HepG2 (cell line): Measurements from ENCODE around the gene MYBPC2. TPM values are rescaled to one million over a fixed set of nuclear protein-coding genes. Genes with fewer than 3 reads are reported as not detected.

Experiments
- ZNF407 ChIP-seq: sonication (generic); formaldehyde crosslinking; IDR thresholded peaks from one replicate; pipeline ENCODE4 v1.5.1; 2020; ENCODE audit warnings: mild to moderate bottlenecking, missing genetic modification reagents; ENCODE audit errors: not compliant biosample characterization
- polyA plus RNA-seq, 8 experiments: library from polyadenylated mRNA; depleted of rRNA in 3 of 8; stranded (reverse) in 7 of 8; unstranded in 1 of 8; fragments of >200 nt; fragmentation: Illumina TruSeq in 4 of 8; extraction: Trizol in 4 of 8; gene quantifications; 2 replicates each; pipeline versions ENCODE4 v1.2.1 to v1.2.3, GENCODE V29; 2011 to 2016; ENCODE audit warnings: low read depth in 4 of 8, missing spikeins in 1 of 8, mixed read lengths in 1 of 8; ENCODE audit not compliant: insufficient read depth in 1 of 8
- total RNA-seq, 5 experiments: library from RNA; depleted of rRNA; stranded (reverse); fragments of >200 nt; fragmentation: Illumina TruSeq; extraction: Trizol; gene quantifications; 2 replicates each; pipeline ENCODE4 v1.2.3, GENCODE V29; 2016; ENCODE audit warnings: low read depth in 1 of 5

The MYBPC2 gene
- total and polyA plus RNA-seq, 2 of the 13 experiments (the other 11 are each of a cell fraction or from before 2014, with no cell fraction given) = not detected

- no peak for TF ChIP-seq ZNF407 (CRISPR knock-in tag)
Measured at GRCh38 chr19:50432221-50433028, at the start of gene MYBPC2 (continued).
